Suppressor macrophage (primary cell): Measurements from ENCODE around the gene PCCA.

Source experiments
- DNase-seq, 4 experiments: peaks; one replicate each; pipeline ENCODE4 v3.0.0-alpha.2; 2020 to 2022

The PCCA gene

DNA sequence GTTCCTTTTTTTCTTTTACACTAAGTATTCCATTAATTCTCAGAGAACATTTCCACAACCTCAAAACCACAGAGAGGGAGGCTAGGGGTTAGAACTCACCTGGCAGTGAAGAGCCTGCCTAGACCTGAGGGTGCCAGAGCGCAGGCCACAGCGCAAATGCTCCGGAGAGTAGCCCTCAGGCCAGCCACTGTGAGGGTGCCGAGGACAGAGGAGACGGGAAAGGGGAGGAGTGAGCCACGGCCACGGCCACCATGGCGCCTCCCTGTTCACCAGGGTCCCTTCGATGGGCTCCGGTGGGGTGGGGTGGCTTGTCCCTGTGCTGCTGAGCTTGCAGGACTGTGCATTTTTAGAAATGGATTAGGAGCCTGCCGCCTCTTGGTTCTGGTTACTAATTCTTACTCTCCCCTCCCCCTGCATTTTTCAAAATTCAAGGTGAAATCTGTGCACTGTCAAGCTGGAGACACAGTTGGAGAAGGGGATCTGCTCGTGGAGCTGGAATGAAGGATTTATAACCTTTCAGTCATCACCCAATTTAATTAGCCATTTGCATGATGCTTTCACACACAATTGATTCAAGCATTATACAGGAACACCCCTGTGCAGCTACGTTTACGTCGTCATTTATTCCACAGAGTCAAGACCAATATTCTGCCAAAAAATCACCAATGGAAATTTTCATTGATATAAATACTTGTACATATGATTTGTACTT is 440.9 kb downstream of the PCCA start:
- DNase-seq: no peak

DNA sequence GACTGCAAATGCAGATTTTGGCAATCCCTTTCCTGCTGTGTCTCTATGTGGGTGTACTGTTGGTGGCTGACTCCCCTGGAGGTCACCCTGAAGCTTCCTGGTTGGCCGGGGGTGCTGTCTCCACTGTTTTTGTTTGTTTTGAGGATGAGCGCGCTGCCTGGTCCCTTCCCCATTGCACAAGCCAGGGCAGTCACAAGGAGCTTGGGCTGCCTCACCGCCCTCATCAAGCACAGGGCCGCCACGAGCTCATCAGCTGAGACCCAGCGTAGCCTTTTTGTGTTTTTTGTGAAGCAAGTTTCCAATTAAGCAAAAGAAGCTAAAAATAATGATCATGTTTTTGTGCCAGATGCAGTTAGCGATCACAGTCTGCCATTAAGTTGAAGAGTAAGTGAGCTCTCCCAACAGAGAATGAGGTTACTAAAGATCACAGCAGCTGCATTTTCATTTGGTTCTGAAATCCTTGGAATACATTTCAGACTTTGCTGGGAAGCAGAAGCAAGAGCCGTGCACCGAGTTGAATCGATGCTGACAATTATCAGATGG is 441.8 kb downstream of the PCCA start:
- DNase-seq: peak; percentile 75 to 88 (median 80)

DNA sequence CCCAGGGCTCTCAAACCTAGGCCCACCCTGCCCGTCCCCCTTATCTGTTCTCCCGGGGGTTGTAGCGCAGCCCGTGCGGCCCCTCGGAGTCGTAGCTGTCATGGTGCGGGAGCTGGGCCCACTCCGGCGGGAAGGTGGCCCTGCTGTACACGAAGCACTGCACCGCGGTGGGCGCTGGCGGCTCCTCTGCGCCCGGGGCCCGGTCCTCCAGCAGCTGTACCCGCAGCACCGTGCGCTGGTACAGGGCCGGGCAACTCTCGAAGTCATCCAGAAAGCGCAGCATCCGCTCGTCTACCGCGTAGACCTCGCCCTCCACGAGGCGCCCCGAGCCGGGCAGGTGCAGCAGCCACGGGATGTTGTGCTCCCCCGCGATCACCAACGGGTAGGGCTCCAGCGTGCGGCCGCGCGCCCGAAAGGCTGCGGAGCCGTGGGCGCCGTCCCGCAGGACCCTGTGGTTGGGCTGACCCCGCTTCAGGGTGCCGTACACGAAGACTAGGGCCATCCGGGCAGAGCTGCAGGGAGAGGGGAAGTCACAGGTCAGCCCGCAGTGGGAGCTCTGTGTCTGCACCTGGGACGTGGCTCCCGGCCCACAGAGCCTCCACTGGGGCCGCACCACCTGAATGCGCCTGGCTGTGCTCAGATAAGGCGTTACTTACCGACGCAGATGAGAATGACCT is 443.3 kb downstream of the PCCA start:
- no peak for DNase-seq

DNA sequence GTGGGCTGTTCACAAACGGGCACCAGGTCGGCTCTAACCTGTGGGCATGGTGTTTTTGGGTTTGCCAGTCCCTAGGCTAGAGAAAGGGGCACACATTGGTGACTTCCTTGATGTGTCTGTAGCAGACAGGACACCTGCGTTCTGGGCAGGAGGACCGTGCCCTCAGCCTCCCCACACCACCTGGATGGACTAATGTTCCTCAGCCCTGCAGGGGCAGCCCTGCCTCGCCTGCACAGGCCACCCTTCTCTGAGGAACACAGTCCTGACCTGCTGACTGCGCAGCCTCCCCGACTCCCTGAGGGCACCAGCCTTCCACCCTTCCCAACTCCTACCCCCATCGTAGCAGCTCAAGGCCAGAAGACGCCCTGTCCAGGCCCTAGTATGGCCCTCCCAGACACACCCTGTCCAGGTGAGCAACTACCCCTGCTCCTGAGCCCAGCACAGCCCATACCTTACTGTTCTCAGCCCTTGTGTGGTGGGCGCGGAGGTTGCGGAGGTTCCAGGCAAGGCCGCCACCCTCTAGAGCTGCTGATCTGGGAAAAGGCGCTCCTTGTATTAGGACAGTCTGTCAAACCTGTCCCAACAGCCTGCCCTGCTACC is 444.0 kb downstream of the PCCA start:
- DNase-seq: no peak

DNA sequence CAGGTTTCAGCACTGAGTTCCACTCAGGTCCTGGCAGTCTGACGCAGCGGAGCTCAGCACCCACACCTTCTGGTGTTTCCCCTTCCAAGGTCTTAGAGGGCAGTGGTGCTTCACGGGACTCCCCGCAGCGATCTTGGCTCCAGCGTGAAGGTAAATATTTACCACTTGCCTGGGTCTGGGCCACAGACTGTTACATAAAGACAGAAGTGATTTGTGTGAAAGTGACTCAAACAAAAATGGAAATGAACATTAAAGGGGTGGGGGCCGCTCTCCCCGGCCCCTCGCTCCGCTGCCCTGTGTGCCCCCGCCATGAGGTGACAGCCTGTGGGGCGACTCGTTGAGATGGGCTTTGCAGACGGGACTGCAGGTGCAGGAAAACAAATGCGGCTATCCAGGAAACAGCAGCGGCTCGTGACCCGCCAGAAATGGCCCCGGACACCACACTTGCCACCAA is 444.7 kb downstream of the PCCA start:
- DNase-seq: no peak

DNA sequence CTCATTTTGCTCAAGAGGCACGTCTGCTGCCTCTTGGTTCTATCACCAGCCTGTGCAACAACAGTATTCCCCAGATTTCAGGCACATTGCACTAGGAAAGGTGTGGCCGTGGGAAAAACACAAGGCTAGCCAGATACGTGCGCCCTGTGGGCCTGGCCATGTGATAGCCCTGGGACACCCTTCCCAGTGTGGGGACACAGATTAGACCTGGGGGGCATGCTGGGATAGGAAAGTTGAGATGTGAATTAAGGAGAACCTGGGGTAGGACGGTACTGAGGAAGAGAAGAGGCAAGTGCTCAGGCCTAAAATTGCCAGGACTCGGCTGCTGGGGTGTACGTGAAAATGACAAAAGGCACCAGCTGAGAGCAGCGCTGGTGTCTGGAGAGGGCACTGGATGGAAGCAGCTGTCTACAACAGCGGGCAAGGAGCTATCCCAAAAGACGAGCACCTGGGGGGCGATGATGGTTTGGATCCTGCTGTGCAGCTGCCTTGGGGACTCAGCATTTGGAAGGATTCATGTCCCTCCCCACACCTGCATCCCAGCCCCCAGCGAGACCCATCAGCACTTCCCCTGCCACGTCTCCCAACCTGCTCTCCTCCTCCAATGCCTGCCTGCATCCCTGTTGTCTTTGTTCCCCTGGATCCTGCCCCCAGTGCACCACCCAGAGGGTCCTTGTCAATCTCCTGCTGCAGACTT is 445.4 kb downstream of the PCCA start:
- no peak for DNase-seq

DNA sequence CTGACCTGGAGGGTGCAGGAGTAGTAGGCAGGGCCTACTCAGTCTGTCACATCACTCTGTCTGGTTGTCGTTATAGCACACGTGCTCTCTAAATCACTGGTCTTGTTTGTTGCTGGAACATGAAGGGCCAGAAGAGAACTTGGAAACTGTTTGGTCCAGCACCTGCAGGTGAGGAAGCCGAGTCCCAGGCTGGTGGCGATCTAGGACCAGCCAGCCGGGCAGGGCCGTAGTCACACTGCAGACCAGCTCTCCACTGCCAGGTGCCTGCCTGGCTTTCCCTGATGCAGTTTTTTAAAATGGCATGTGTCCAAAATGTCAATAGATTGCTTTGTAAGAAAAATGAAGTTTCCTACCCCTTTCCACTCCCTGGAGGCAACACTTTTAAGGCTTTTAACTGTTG is 446.0 kb downstream of the PCCA start:
- no peak for DNase-seq

DNA sequence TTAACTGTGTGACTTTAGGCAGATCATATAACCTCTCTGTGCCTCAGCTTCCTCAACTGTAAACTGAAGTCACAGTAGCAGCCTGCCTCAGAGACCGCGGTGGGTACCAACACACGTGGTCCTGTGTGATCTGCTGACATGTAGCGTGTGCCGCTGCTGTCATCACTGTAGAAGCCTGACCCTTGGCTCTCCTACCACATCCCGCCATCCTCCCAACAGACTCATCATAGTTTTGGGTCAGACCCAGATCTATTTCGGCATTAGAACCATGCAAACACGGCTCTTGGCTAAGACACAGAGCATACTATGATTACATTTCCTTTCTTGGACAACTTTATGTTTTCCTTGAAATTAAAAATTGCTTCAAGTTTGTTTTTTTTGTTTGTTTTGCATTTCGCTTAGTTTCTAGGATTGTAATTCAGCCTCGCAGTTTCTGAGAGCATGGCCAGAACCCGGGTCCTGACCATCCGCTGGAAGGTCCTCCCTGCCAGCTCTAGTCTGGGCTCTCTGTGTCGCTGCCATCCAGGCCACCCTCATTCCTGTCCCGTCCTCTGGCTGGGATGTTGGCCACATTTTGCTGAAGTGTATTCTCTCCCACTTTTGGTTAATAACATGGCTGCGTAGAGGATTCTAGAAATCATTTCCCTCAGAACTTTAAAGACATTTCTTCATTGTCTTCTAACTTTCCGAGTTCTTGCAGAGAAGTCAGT is 446.7 kb downstream of the PCCA start:
- no peak for DNase-seq

DNA sequence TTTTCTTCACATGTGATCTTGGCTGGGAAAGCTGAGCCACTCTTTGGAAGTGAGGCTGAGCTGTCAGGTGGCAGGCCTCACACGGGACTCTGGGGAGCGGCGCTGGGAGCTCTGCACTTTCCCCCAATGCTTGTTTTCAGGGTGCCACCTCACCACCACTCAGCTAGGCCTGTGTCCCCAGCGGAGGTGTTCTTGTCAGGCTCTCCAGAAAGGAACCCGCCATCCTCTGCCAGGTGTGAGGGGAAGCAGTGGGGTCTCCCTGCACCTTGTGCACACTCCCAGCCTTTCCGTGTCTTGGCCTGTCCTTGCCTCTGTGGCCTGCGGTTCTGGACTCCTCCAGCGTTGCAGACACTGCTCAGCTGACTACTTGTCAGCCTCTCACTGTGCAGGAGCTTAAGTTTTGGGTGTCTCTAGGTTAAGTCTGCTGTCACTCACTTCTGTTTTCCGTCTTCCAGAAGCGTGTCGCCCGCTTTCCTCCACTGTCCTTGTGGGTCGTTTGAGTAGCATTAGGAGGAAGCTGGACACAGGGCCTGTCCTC is 447.8 kb downstream of the PCCA start:
- DNase-seq: no peak

DNA sequence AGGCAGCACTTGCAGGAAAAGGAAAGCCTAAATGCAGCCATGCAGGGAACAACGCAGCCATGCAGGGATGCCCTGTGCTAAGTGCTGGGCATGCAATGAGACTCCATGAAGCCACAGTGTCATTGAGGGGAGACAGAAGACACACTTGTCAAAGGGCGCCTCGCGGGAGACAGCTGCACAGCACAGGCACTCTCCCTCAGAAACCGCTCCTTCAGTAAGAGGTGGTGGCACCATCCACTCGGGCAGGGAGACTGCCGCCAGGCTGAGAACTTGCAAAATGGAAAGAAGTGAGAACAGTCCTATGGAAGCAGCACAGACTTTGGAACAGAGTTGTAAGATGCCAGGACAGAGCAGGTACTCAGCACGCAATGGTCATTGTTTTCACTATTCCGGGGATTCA is 448.6 kb downstream of the PCCA start:
- no peak for DNase-seq

DNA sequence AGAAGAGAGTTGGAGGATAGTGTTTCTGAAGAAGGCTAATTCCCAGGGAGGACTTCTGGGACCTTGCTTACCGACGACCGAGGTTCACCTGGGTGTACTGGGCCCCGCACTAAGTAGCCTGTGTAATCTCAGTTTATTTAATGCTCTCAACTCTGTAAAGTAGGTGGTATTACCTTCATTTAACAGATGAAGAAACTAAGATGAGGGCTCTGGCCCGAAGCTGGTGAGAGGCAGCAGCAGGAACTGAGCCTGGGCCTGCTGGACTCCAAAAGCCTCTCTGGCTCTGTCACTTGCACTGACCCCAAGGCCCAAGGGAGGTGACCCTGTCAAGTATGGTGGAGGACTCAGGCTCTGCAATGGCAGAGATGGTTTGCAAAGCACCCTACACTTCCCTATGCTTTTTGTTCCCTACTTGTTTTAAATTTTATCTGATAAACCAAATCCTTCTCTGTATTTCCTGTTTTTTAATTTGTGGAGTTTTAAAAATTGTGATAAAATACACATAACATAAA is 449.1 kb downstream of the PCCA start:
- no peak for DNase-seq

DNA sequence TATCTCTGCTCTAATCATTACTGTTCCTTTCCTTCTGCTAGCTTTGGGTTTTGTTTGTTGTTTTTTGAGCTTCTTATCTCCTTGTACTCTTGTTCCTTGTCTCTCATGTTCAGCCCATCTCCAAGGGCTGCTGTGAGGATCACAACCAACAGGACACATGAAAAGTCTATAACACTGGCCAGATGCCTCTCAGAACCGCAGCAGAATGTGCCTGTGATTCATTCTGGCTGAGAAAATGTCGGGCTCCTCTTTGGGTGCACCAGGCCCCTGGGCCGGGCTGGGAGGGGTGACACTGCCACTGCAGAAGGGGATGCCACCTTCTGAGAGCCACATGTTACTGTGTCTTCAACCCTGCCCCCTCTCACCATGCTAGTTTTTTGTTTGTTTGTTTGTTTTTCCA is 451.7 kb downstream of the PCCA start:
- no peak for DNase-seq

DNA sequence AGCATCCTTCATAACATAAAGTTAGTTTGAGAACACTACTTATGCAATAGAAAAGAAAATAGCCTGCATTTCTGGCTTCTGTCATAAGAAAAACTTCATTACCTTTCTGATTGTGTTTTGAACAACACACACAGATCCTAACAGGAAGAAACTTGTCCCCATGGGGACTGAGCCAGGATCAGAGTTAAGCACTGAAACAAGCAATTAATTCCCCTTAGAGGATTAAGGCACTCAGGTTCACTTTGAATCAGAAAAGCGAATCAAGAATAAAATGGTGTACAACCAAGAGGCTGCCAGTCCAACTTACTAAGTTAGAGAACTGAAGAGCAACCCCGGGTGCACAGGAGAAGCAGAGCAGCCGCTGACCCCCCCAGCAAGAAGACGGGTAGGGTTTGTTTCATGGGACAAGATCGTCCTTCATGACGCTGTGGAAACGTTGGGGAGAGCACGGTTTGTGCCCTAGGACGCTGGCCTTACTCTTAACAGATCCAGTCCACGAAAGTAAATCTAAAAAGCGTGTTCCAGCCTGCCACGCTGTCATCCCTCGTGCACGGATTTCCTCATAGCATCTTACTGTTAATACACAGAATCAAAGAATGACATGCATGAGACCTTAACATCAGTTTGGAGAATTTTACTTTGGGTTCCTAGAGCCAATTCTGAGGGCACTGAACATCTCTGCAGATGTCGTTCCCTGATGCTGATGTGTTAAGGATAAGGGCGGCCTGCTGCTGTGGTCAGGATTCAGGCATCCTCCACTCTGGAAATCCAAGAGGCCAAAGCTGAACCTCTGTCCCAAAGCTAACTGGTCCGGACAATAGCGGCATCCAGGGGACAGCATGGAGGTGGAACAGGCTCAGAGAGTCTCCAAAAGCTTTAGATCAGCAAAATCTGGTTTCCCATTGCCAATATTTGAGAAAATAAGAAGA is 453.3 kb downstream of the PCCA start:
- no peak for DNase-seq

DNA sequence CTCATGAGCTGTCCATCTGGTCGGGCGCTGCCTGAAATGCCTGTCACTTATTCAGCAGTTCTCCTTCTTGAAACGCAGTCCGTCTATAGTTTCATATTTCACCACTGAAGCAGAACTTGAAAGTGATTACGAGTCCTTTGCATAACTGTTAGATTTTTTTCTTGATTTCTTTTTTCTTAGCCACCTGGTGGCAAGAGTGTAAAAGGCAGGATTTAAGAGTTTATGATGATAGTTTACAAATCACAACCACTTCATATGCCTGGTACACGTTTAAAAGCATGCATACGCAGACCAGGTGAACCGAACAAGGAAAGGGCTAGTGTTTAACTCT is 453.9 kb downstream of the PCCA start:
- peak; percentile 64 to 86 (median 76) for DNase-seq

DNA sequence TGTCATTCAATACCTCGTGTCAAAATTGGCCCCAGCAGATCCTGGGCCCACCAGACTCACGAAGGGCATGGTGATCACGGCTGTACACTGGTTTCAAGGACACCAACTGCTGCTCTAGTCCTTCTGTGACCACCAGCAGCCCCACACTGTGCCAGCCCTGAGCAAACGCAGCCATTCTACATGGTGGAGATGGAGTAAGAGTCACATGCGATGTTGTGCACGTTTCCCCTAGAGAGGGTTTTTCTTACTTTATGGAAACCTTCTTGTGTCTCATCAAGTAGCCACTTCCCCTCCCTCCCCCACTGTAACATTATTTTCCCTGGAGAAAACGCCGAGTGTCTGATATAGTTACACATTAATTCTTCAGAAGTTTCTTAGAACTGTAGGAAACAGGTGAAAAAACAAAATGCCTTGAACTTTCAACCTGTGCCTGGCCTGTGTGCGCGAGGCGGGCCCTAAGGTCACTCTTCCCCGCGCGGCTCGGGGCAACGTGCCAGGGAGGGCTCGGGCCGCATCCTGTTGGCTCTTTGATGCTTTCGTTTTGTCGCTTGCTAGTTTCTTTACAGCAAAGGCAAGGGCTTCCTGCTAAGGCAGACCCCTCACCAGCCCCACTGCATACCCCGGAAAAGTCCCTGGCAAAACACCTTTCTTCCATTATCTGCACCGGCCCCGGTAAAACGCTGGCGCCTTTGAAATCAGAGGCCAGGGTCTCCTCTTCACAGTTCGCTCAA is 455.1 kb downstream of the PCCA start:
- DNase-seq: peak in 3 of 4 experiments; percentile 2 to 16 (median 15)

DNA sequence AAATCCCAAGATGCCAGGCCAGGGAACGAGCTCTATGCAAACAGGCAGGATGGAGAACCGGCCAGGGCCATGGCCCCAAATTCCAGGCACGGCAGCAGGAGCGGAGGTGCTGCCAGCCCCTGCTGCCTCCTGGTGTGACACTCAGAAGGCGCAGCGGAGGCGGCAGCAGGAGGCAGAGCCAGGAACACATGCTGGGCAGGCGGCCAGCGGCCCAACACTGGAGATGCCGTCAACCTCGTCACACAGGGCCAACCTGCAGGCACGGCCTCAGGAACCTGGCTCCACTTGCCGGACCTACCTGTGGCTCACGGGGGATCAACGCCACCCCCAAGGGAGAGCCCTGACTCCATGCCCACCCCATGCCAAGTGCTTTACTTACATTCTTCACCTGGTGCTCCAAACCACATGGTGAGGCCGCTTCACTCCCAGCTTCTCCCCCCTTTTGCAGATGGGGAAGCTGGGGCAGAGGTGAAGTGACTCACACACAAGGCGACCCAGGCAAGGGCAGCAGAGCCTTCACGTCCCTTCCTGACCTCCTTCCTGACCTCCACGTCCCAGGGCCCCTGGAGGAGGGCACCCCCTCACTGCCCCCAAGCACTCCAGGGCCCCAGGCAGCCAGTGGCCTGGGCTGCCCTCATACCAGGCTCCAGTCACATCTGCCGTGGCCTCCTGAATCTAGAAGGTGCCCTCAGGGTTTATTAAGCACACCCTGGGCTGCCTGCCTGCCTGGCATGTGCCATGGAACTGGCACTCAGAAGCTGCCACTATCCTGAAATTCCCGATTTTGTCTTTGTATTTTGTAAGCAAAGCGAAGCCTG is 456.2 kb downstream of the PCCA start:
- DNase-seq: no peak

DNA sequence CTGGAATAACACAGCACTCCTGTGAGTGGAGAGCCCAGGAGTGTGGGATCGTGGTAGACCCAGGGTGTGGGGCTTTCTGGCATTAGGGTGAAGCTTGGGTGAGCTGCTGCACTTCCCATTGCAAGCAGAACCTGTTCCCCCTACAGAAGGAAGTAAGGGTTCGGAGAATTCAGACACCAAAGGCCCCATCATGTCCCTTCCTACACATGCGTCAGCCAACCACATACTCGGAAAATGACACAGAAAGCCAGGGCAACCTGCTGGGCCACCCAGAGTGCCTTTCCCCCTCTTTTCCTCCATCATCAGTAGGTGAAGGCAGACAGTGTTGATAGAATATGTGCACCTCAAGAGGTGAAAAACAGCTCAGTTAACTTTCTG is 456.8 kb downstream of the PCCA start:
- DNase-seq: no peak

DNA sequence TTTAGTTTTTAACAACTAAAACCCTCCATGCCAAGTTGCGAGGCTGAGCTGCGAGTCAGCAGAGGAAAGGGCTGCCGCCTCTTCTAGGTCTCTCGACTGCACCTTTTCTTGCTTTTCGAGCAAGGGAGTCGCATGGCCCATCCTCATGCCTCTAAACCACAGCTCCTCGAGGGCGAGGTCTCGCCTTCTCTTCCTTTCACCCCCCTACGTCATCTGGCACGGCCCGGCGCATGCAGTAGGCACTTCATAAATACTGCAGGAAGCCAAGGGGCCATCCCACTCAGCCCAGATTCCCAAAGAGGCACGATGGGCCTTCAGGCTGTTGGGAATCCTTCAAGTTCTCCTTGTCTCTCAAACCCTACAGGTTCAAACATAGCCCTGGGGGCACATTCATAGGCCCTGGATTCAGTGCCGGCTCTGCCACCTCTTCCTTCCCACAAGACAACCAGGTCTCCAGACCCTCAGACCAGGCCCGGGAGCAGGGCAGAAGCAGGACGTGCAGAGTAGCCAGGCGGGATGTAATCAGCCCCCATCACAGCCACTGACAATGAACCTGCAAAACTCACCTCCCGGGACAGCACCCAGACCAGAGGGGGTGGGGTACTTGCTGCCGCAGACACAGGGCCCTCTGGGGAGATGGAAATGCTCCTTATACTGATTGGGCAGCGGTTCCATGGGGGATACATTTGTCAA is 458.0 kb downstream of the PCCA start:
- DNase-seq: no peak

DNA sequence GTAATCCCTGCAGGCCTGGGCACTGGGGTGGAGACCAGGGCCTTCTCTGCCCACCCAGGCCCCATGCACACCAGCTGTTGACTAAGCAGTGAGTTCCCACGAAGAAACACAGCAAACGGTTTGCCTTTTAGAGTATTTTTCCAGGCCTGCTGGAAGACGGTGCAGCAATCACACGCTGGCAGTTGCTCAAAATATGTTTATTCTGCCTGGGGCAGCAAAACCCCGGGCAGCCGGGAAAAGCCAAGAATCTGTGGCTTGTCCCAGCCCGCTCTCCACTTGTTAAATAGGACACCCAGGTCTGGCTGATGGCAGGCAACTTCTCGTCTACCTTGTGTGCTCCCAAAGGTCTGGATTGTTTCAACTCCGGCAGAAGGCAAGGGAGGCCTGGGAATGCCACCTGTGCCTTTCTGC is 458.9 kb downstream of the PCCA start:
- DNase-seq: no peak
